ENCODE results near the gene GPATCH8.
A peak's percentile ranks its signal among the peaks of the same experiment; 100 is the strongest.

GPATCH8 gene

GRCh38 chr17:44363613-44364159 lies 139.5 kb downstream of the GPATCH8 start, which contains the start of gene FAM171A2:
Gene FAM171A2, minus strand, starts transcription at chr17:44363853. Its CDS starts 139 bp downstream, at chr17:44363714.
- TF ChIP-seq CTCF (conservative IDR thresholded peaks at IDR 0.05) (peak; percentile 85), ZFX (IDR thresholded peaks at IDR 0.05) (no peak)
- peak within 1 kb of the TSS; percentile 45 for H3K27ac ChIP-seq

DNA sequence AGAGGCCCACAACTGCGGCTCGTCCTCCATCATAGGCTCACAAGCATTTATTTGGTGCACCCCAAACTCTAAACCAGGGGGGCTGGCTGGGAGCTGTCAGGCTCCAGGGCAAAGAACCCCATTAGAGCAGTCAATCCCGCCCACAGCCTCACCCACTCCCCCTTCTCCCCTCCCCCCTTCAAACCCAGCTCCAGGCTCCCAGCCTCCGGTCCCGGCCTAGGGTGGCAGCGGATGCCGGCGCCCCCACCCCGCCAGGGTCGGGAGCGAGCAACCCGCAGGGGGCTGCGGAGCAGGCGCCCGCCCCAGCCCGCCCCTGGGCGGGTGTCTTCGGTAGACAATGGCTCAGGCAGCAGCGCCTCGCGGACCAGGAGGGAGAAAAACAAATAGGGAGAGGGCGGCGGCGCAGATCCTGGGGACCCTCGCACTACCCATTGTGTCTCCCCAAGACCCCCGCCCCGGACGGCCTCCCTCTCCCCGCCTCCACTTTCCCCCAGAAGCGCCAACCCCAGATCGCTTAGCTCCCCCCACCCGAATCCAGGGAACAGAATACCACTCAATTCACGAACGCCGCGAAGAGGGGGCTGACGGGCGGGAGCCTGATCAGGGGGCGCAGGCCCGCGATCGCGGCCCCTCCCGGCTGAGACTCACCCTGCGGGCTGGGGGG lies 140.1 kb downstream of the GPATCH8 start:
- peak overlapping the region; percentile 45 for H3K27ac ChIP-seq
- TF ChIP-seq ZFX (IDR thresholded peaks at IDR 0.05): no peak
- no peak for TF ChIP-seq CTCF (conservative IDR thresholded peaks at IDR 0.05)

DNA sequence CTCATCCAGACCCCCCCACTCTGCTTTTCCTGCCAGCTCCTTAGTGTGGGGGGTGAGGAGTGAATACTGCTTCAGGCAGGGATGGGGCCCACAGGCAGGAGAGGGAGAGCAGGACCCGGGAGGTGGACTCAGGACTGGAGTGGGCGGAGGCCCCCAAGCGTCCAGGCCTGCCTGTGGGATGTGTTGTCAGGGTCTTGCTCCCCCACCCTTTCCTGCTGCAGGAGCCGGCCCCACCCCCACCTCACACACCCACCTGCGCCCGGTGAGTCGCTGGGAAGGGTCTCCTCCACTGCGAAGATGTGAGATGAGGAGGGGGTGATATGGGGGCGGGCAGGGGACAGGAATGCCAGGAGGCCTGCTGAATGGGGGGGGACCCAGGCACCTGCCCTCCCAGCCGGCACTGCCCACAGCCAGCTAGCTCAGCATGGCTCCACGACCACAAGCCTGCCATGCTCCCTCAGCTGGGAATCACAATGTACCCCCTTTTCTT lies 140.7 kb downstream of the GPATCH8 start:
- no peak for TF ChIP-seq CTCF (conservative IDR thresholded peaks at IDR 0.05)
- no peak for TF ChIP-seq ZFX (IDR thresholded peaks at IDR 0.05)
- H3K27ac ChIP-seq: no peak overlapping the region; the same call in 1 of the 2 replicates

GRCh38 chr17:44361292-44362260 lies 141.6 kb downstream of the GPATCH8 start:
- H3K27ac ChIP-seq: no peak overlapping the region
- no peak for TF ChIP-seq ZFX (IDR thresholded peaks at IDR 0.05)
- no peak for TF ChIP-seq CTCF (conservative IDR thresholded peaks at IDR 0.05)

DNA sequence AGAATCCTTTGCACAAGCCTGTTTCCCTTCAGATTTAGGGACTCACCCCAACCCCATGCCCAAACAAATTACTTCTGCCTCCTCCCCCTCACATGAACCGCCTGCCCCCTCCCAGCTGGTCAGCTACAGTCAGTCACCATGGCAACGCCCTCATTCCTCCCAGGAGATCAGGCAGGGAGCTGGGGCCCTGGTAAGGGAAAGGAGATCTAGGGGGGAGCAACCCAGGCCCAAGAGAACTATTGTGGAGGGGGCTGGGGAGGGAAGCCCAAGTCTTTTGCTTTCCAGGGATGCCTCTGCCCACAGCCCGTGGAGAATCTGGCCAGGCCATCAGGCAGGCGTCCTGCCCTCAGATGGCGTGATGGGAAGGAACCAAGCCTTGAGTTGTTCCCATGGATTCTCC lies 142.4 kb downstream of the GPATCH8 start:
- H3K27ac ChIP-seq: no peak overlapping the region

DNA sequence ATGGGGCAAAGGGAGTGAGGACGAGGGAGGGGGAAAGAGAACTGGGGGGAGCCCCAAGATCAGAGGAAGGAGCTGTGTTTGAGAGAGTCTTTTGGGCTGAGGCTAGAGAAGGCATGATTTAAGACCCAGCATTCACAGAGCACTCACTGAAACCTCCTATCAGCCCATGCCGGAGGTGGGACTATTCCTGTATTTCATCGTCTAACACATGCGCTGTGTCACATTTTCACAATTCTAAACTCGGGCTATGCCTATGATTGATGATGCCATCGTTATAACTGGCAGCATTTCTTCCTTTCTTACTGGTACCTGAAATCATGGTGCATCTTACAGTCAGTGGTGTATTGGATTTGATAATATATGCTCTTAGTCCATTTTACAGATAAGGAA lies 143.1 kb downstream of the GPATCH8 start:
- TF ChIP-seq ZFX (IDR thresholded peaks at IDR 0.05) (no peak), CTCF (conservative IDR thresholded peaks at IDR 0.05) (no peak)
- H3K27ac ChIP-seq: no peak overlapping the region

More for the DNA sequence above, 142.4 kb downstream of the GPATCH8 start:
- TF ChIP-seq ZFX (IDR thresholded peaks at IDR 0.05): no peak
- no peak for TF ChIP-seq CTCF (conservative IDR thresholded peaks at IDR 0.05)
